B cell (primary cell): ENCODE results near the gene MTX1. TPM values are rescaled to one million over a fixed set of nuclear protein-coding genes. Genes with fewer than 3 reads are reported as not detected.

Experiments
- ATAC-seq: fragments of 200-7000 bp; cut with Tn5 transposase; one replicate; pipeline ENCODE4 v1.10.0; 2021; ENCODE audit warnings: low read depth, mild to moderate bottlenecking, moderate number of reproducible peaks, moderate library complexity
- CTCF ChIA-PET: fragments of 350-600 bp; sonication (Branson Sonifier 250); formaldehyde crosslinking; loops from one replicate; lab custom pipeline; 2021; ENCODE audit warnings: antibody characterized with exemption, inconsistent platforms; lab: Charles Lee
- POLR2A ChIA-PET: fragments of 350-600 bp; sonication (Branson Sonifier 250); formaldehyde crosslinking; loops from one replicate; lab custom pipeline; 2021; ENCODE audit warnings: antibody characterized with exemption; lab: Charles Lee
- DNase-seq: peaks from one replicate; pipeline ENCODE4 v3.0.0; 2013
- H2AFZ ChIP-seq: 2 replicates; pipeline ENCODE4 v1.6.1; 2012; ENCODE audit warnings: mild to moderate bottlenecking, low read depth, low read length; ENCODE audit not compliant: insufficient read depth, poor library complexity, severe bottlenecking
- H3K27ac ChIP-seq, 2 donors: 1 replicate in 1 of 2; 2 replicates in 1 of 2; pipeline ENCODE4 v1.5.1; 2012 to 2013; ENCODE audit warnings: low read length in 2 of 2, mild to moderate bottlenecking in 2 of 2, moderate library complexity in 1 of 2
- H3K27me3 ChIP-seq, 4 experiments: fragments of 200-600 bp in 1 of 4; sonication (generic) in 1 of 4; replicated peaks in 1 of 4; 1 replicate in 2 of 4; 2 replicates in 2 of 4; pipeline versions ENCODE4 v1.6.1 to v1.7.0; 2013 to 2016; ENCODE audit warnings: low read length in 3 of 4, mild to moderate bottlenecking in 2 of 4, mixed read lengths in 1 of 4, moderate library complexity in 1 of 4; ENCODE audit not compliant: insufficient read depth in 4 of 4, control insufficient read depth in 3 of 4; ENCODE audit errors: control extremely low read depth in 1 of 4
- H3K36me3 ChIP-seq, 2 experiments: replicated peaks in 1 of 2; 1 replicate in 1 of 2; 2 replicates in 1 of 2; pipeline versions ENCODE4 v1.6.1 to v1.7.1; 2013; ENCODE audit warnings: low read length in 1 of 2; ENCODE audit not compliant: insufficient read depth in 2 of 2, control insufficient read depth in 1 of 2; ENCODE audit errors: control extremely low read depth in 1 of 2, extremely low read depth in 1 of 2
- H3K4me1 ChIP-seq, 2 donors: fragments of 200-600 bp in 1 of 2; sonication (generic) in 1 of 2; 1 replicate in 1 of 2; 2 replicates in 1 of 2; pipeline versions ENCODE4 v1.5.1 to v1.6.1; 2013 to 2017; ENCODE audit warnings: low read length in 2 of 2; ENCODE audit not compliant: control insufficient read depth in 2 of 2, insufficient read depth in 2 of 2
- H3K4me2 ChIP-seq: replicated peaks from 2 replicates; pipeline ENCODE3; 2012; ENCODE audit warnings: mild to moderate bottlenecking, low read depth, low read length; ENCODE audit not compliant: poor library complexity, severe bottlenecking
- H3K4me3 ChIP-seq, 5 experiments: fragments of 200-600 bp in 1 of 5; sonication (generic) in 1 of 5; 1 replicate in 3 of 5; 2 replicates in 2 of 5; pipeline versions ENCODE4 v1.5.1 to v1.7.0; 2011 to 2016; ENCODE audit warnings: low read length in 4 of 5, mild to moderate bottlenecking in 4 of 5, low read depth in 2 of 5, control low read depth in 1 of 5, moderate library complexity in 1 of 5; ENCODE audit not compliant: insufficient read depth in 1 of 5; ENCODE audit errors: control extremely low read depth in 1 of 5, extremely low read depth in 1 of 5
- H3K79me2 ChIP-seq: fragments of 200-600 bp; sonication (generic); one replicate; pipeline ENCODE4 v1.6.0; 2016; ENCODE audit warnings: low read length; ENCODE audit not compliant: control insufficient read depth, insufficient read depth
- H3K9ac ChIP-seq: fragments of 200-600 bp; sonication (generic); 2 replicates; pipeline ENCODE4 v1.6.1; 2017; ENCODE audit warnings: mild to moderate bottlenecking, low read length, moderate library complexity
- H3K9me3 ChIP-seq, 3 donors: one replicate each; pipeline versions ENCODE4 v1.6.1 to v1.7.1; 2013; ENCODE audit warnings: low read length in 2 of 3; ENCODE audit not compliant: control insufficient read depth in 2 of 3, insufficient read depth in 1 of 3; ENCODE audit errors: control extremely low read depth in 1 of 3
- H4K20me1 ChIP-seq: 2 replicates; pipeline ENCODE4 v1.6.0; 2012; ENCODE audit warnings: mild to moderate bottlenecking, low read length; ENCODE audit not compliant: insufficient read depth, control insufficient read depth, poor library complexity, severe bottlenecking
- H3K27ac Mint-ChIP-seq: one replicate; pipeline ENCODE4 v1.8.0; 2021; ENCODE audit warnings: mixed read lengths
- H3K27me3 Mint-ChIP-seq: one replicate; pipeline ENCODE4 v1.8.0; 2021; ENCODE audit warnings: mixed read lengths
- H3K4me1 Mint-ChIP-seq: one replicate; pipeline ENCODE4 v1.8.0; 2021; ENCODE audit warnings: mixed read lengths
- H3K4me3 Mint-ChIP-seq: one replicate; pipeline ENCODE4 v1.8.0; 2021; ENCODE audit warnings: mixed read lengths
- H3K9me3 Mint-ChIP-seq: one replicate; pipeline ENCODE4 v1.8.0; 2022; ENCODE audit warnings: mixed read lengths; ENCODE audit not compliant: insufficient read depth
- EZH2 ChIP-seq: IDR thresholded peaks from 2 replicates; pipeline ENCODE4 v1.6.1; 2012; ENCODE audit warnings: borderline replicate concordance, low read depth, mild to moderate bottlenecking, moderate library complexity, low read length; ENCODE audit not compliant: insufficient read depth, poor library complexity, severe bottlenecking
- WGBS: methylation state at CpG from one replicate; pipeline ENCODE4 v1.1.5; 2013; ENCODE audit warnings: missing lambda C conversion rate; ENCODE audit not compliant: insufficient coverage; 5-methylcytosine and 5-hydroxymethylcytosine counted together
- intact Hi-C: fragments of 100-400 bp; cut with micrococcal nuclease; formaldehyde crosslinking; loops from one replicate; pipeline ENCODE4 v1.10.0; 2022
- polyA plus RNA-seq: library from polyadenylated mRNA; depleted of rRNA; stranded (reverse); fragments of >200 nt; gene quantifications from 2 replicates; pipeline ENCODE4 v1.2.3, GENCODE V29; 2012
- total RNA-seq, 2 donors: library from RNA; stranded (reverse); fragments of 120-200 nt in 1 of 2; gene quantifications; 1 replicate in 1 of 2; 2 replicates in 1 of 2; pipeline versions ENCODE4 v1.2.3 to v1.2.4, GENCODE V29; 2013 to 2022
- TF ChIP-seq, protein P1 (sequence below): fragments of 200-600 bp; IDR thresholded peaks from one replicate; pipeline ENCODE4 v1.8.0; 2022; ENCODE audit warnings: antibody characterized with exemption, mild to moderate bottlenecking

MTX1 gene
- total and polyA plus RNA-seq, 2 donors (not counting 1 experiment from before 2014, with no cell fraction given): 19.0 to 40.4 TPM

DNA sequence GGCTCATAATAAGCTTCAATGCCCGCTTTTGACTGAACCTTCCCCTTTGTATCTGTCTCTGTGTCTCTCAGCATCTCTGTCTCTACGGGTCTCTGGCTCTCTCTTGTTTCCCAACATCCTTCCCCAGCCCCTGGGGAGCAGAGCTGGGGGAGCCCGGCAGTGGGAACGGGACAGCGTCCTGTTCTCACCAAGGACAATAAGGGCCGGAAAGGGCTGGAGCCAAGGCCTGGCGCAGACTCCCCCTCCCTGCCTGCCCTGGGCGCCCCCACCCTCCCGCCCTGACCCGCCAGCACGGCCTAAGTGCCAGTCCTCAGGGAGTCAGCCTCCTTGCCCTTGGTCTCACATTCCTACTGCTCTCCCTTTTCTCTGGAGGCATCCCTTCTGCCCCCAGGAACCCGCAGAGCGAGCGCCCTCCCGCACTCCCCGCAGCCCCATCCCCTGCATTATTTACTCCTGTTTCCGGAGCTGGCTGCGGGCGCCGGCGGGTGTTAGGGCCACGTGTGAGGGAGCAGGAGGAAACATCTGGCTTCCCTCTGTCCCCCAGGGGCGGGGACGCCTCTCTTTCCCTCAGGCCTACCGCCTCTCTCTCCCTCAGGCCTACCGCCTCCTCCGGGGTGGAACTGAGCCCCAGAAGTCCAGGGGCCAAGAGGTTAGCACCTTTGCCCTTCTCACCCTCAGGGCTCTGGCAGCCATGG lies 41.9 kb upstream of the MTX1 start:
- Histone ChIP-seq H3K9me3 (peaks cover 0 to 10% (median 0%) of the 10 kb centered on the region in 3 donors), H3K36me3 (peaks cover 0 to 21% of the 10 kb centered on the region in 2 experiments), H3K9ac (peak overlapping the region; percentile 24), H3K4me3 (peak overlapping the region in 4 of 5 experiments; percentile 8 to 33 (median 26)), H3K79me2 (peaks cover 24% of the 10 kb centered on the region), H3K4me1 (peaks cover 10 to 22% of the 10 kb centered on the region in 2 donors), H3K27ac (peak overlapping the region; percentile 2 to 34), H2AFZ (peak overlapping the region; percentile 69), H4K20me1 (no peaks in the 10 kb centered on the region), H3K27me3 (no peaks in the 10 kb centered on the region), H3K4me2 (peak overlapping the region; percentile 77)
- H3K9me3 Mint-ChIP-seq: no peaks in the 10 kb centered on the region
- H3K4me1 Mint-ChIP-seq: peaks cover 20% of the 10 kb centered on the region
- intact Hi-C loops: loop anchor here (1.0 to 5.0 kb wide), 4 partner anchors 26 to 103 kb away; partner anchors contain the start of genes DPM3, EFNA1 and EFNA4
- POLR2A ChIA-PET: interaction anchor here (0.7 to 1.5 kb wide), 5 partner anchors 28 to 82 kb away, joined by 3 to 10 read pairs (median 6); partner anchors contain the start of gene SLC50A1
- no peak for TF ChIP-seq EZH2
- TF ChIP-seq, protein P1, sequence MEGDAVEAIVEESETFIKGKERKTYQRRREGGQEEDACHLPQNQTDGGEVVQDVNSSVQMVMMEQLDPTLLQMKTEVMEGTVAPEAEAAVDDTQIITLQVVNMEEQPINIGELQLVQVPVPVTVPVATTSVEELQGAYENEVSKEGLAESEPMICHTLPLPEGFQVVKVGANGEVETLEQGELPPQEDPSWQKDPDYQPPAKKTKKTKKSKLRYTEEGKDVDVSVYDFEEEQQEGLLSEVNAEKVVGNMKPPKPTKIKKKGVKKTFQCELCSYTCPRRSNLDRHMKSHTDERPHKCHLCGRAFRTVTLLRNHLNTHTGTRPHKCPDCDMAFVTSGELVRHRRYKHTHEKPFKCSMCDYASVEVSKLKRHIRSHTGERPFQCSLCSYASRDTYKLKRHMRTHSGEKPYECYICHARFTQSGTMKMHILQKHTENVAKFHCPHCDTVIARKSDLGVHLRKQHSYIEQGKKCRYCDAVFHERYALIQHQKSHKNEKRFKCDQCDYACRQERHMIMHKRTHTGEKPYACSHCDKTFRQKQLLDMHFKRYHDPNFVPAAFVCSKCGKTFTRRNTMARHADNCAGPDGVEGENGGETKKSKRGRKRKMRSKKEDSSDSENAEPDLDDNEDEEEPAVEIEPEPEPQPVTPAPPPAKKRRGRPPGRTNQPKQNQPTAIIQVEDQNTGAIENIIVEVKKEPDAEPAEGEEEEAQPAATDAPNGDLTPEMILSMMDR: no peak
- CTCF ChIA-PET: interaction anchor here (0.6 to 10.6 kb wide), 27 partner anchors 12 to 497 kb away, joined by 3 to 307 read pairs (median 7); partner anchors contain the start of genes DPM3, EFNA1, EFNA4 and SLC50A1
- ATAC-seq (peak; percentile 7), DNase-seq (no peak)
- H3K27ac Mint-ChIP-seq: peak overlapping the region; percentile 72
- no peaks in the 10 kb centered on the region for H3K27me3 Mint-ChIP-seq
- WGBS: 7% methylated on average over 17 of the region's 27 CpGs
- H3K4me3 Mint-ChIP-seq: peak overlapping the region; percentile 82
